Activated T-helper 1 cell treated with anti-CD3 and anti-CD28 coated beads, Interleukin-12 subunit alpha, Interleukin-12 subunit beta, Interleukin-2, Interleukin-4 antibody, amounts not matched to agents 30 ng/mL and 10 ng/mL and 1 ng/mL, durations not matched to agents 14 hours and 24 hours and 36 hours (primary cell): ENCODE results near the gene PARVA. TPM values are rescaled to one million over a fixed set of nuclear protein-coding genes. Genes with fewer than 3 reads are reported as not detected.

Source experiments
- DNase-seq: peaks from one replicate; pipeline ENCODE4 v3.0.0; 2021; ENCODE audit warnings: low spot score
- H3K27ac Mint-ChIP-seq: one replicate; pipeline ENCODE4 v1.8.0; 2021; ENCODE audit warnings: mild to moderate bottlenecking, mixed read lengths
- H3K27me3 Mint-ChIP-seq: one replicate; pipeline ENCODE4 v1.8.0; 2022; ENCODE audit warnings: mild to moderate bottlenecking, moderate library complexity, mixed read lengths; ENCODE audit not compliant: insufficient read depth
- H3K36me3 Mint-ChIP-seq: one replicate; pipeline ENCODE4 v1.8.0; 2021; ENCODE audit warnings: low read depth, mixed read lengths
- H3K4me1 Mint-ChIP-seq: one replicate; pipeline ENCODE4 v1.8.0; 2021; ENCODE audit warnings: low read depth, mixed read lengths
- H3K4me3 Mint-ChIP-seq: one replicate; pipeline ENCODE4 v1.8.0; 2021; ENCODE audit warnings: mild to moderate bottlenecking, moderate library complexity, mixed read lengths
- H3K9me3 Mint-ChIP-seq: one replicate; pipeline ENCODE4 v1.8.0; 2021; ENCODE audit warnings: mixed read lengths
- intact Hi-C: fragments of 100-400 bp; cut with micrococcal nuclease; formaldehyde crosslinking; loops from one replicate; pipeline ENCODE4 v1.15.1; 2024
- total RNA-seq: library from RNA; stranded (reverse); gene quantifications from 2 replicates; pipeline ENCODE4 v1.2.3, GENCODE V29; 2022

PARVA gene
- total RNA-seq, 1 donor from 2014 or later = not detected

- DNase-seq = no peak
- no peaks in the 10 kb centered on the region for H3K4me1 Mint-ChIP-seq
- intact Hi-C loops = no loop called here
- peaks cover 2% of the 10 kb centered on the region for H3K36me3 Mint-ChIP-seq
- peaks cover 5% of the 10 kb centered on the region for H3K9me3 Mint-ChIP-seq
- H3K27ac Mint-ChIP-seq = no peak overlapping the region
- H3K4me3 Mint-ChIP-seq = no peak overlapping the region
- peaks cover 32% of the 10 kb centered on the region for H3K27me3 Mint-ChIP-seq
These were observed 5.1 kb downstream of the PARVA start for GRCh38 chr11:12382451-12382850.

- intact Hi-C loops = no loop called here
- Mint-ChIP-seq H3K4me3 (no peak overlapping the region), H3K36me3 (no peaks in the 10 kb centered on the region), H3K27me3 (peaks cover 10% of the 10 kb centered on the region), H3K9me3 (peaks cover 5% of the 10 kb centered on the region), H3K27ac (no peak overlapping the region), H3K4me1 (no peaks in the 10 kb centered on the region)
- DNase-seq = no peak
These were observed 8.9 kb downstream of the PARVA start for GRCh38 chr11:12386309-12386708.

- intact Hi-C loops = no loop called here
- Mint-ChIP-seq H3K27me3 (peaks cover 10% of the 10 kb centered on the region), H3K4me1 (no peaks in the 10 kb centered on the region), H3K27ac (no peak overlapping the region), H3K36me3 (no peaks in the 10 kb centered on the region), H3K9me3 (peaks cover 5% of the 10 kb centered on the region), H3K4me3 (no peak overlapping the region)
- DNase-seq = no peak
These were observed 9.4 kb downstream of the PARVA start for GRCh38 chr11:12386745-12387144.

- intact Hi-C loops = no loop called here
These were observed 10.8 kb downstream of the PARVA start for GRCh38 chr11:12388173-12388572.

GRCh38 chr11:12388939-12389670 is 11.7 kb downstream of the PARVA start:
- no peaks in the 10 kb centered on the region for H3K4me1 Mint-ChIP-seq

More at GRCh38 chr11:12388173-12388572, 10.8 kb downstream of the PARVA start:
- H3K27me3 Mint-ChIP-seq = peaks cover 8% of the 10 kb centered on the region
- H3K4me3 Mint-ChIP-seq = no peak overlapping the region
- DNase-seq = no peak
- no peaks in the 10 kb centered on the region for H3K36me3 Mint-ChIP-seq
- no peaks in the 10 kb centered on the region for H3K4me1 Mint-ChIP-seq
- H3K27ac Mint-ChIP-seq = no peak overlapping the region
- H3K9me3 Mint-ChIP-seq = peaks cover 5% of the 10 kb centered on the region

GRCh38 chr11:12389676-12390657 is 12.6 kb downstream of the PARVA start:
- no peak for DNase-seq
- Mint-ChIP-seq H3K4me3 (no peak overlapping the region), H3K27ac (no peak overlapping the region), H3K9me3 (no peaks in the 10 kb centered on the region), H3K4me1 (no peaks in the 10 kb centered on the region), H3K27me3 (peaks cover 3% of the 10 kb centered on the region), H3K36me3 (no peaks in the 10 kb centered on the region)
- intact Hi-C loops = no loop called here

More at GRCh38 chr11:12388939-12389670, 11.7 kb downstream of the PARVA start:
- Mint-ChIP-seq H3K36me3 (no peaks in the 10 kb centered on the region), H3K4me3 (no peak overlapping the region), H3K9me3 (peaks cover 5% of the 10 kb centered on the region), H3K27ac (no peak overlapping the region), H3K27me3 (peaks cover 7% of the 10 kb centered on the region)
- intact Hi-C loops = no loop called here
- no peak for DNase-seq

GRCh38 chr11:12390687-12391110 is 13.3 kb downstream of the PARVA start:
- Mint-ChIP-seq H3K4me1 (no peaks in the 10 kb centered on the region), H3K9me3 (no peaks in the 10 kb centered on the region), H3K27me3 (peaks cover 3% of the 10 kb centered on the region), H3K4me3 (no peak overlapping the region), H3K27ac (no peak overlapping the region), H3K36me3 (no peaks in the 10 kb centered on the region)
- DNase-seq = no peak
- intact Hi-C loops = no loop called here

GRCh38 chr11:12392672-12393071 is 15.3 kb downstream of the PARVA start:
- DNase-seq = no peak
- Mint-ChIP-seq H3K27me3 (peaks cover 3% of the 10 kb centered on the region), H3K4me3 (no peak overlapping the region), H3K4me1 (no peaks in the 10 kb centered on the region), H3K27ac (no peak overlapping the region), H3K9me3 (no peaks in the 10 kb centered on the region), H3K36me3 (no peaks in the 10 kb centered on the region)
- intact Hi-C loops = no loop called here

GRCh38 chr11:12393691-12394090 is 16.3 kb downstream of the PARVA start:
- H3K36me3 Mint-ChIP-seq = no peaks in the 10 kb centered on the region
- DNase-seq = no peak
- no peaks in the 10 kb centered on the region for H3K4me1 Mint-ChIP-seq
- intact Hi-C loops = no loop called here
- H3K27ac Mint-ChIP-seq = no peak overlapping the region
- no peak overlapping the region for H3K4me3 Mint-ChIP-seq
- no peaks in the 10 kb centered on the region for H3K9me3 Mint-ChIP-seq
- peaks cover 5% of the 10 kb centered on the region for H3K27me3 Mint-ChIP-seq

- Mint-ChIP-seq H3K9me3 (no peaks in the 10 kb centered on the region), H3K36me3 (no peaks in the 10 kb centered on the region), H3K27ac (no peak overlapping the region), H3K27me3 (peaks cover 6% of the 10 kb centered on the region), H3K4me1 (no peaks in the 10 kb centered on the region), H3K4me3 (no peak overlapping the region)
- intact Hi-C loops = no loop called here
- no peak for DNase-seq
These were observed 17.2 kb downstream of the PARVA start for GRCh38 chr11:12394601-12395000.

GRCh38 chr11:12395333-12395732 is 18.0 kb downstream of the PARVA start:
- H3K4me1 Mint-ChIP-seq = no peaks in the 10 kb centered on the region
- intact Hi-C loops = no loop called here
- no peak for DNase-seq
- H3K27ac Mint-ChIP-seq = no peak overlapping the region
- H3K4me3 Mint-ChIP-seq = no peak overlapping the region
- H3K9me3 Mint-ChIP-seq = no peaks in the 10 kb centered on the region
- peaks cover 4% of the 10 kb centered on the region for H3K27me3 Mint-ChIP-seq
- H3K36me3 Mint-ChIP-seq = no peaks in the 10 kb centered on the region

- Mint-ChIP-seq H3K4me1 (no peaks in the 10 kb centered on the region), H3K4me3 (no peak overlapping the region), H3K27ac (no peak overlapping the region), H3K36me3 (no peaks in the 10 kb centered on the region), H3K9me3 (no peaks in the 10 kb centered on the region), H3K27me3 (peaks cover 8% of the 10 kb centered on the region)
- no peak for DNase-seq
- intact Hi-C loops = no loop called here
These were observed 20.6 kb downstream of the PARVA start for GRCh38 chr11:12397931-12398334.

- intact Hi-C loops = no loop called here
- H3K4me3 Mint-ChIP-seq = no peak overlapping the region
- H3K27me3 Mint-ChIP-seq = peaks cover 10% of the 10 kb centered on the region
- DNase-seq = no peak
- H3K9me3 Mint-ChIP-seq = no peaks in the 10 kb centered on the region
- H3K27ac Mint-ChIP-seq = no peak overlapping the region
- no peaks in the 10 kb centered on the region for H3K4me1 Mint-ChIP-seq
- H3K36me3 Mint-ChIP-seq = no peaks in the 10 kb centered on the region
These were observed 22.0 kb downstream of the PARVA start for GRCh38 chr11:12399355-12399754.
